CD4-positive, alpha-beta T cell (primary cell): ENCODE data around the gene SPECC1L. TPM values are rescaled to one million over a fixed set of nuclear protein-coding genes. Genes with fewer than 3 reads are reported as not detected.

ENCODE experiments used
- ATAC-seq: fragments of 200-7000 bp; cut with Tn5 transposase; one replicate; pipeline ENCODE4 v1.10.0; 2022; ENCODE audit warnings: mild to moderate bottlenecking; ENCODE audit not compliant: poor library complexity
- CTCF ChIA-PET: fragments of 350-600 bp; sonication (Branson Sonifier 250); formaldehyde crosslinking; loops from one replicate; lab custom pipeline; 2021; ENCODE audit warnings: antibody characterized with exemption, inconsistent platforms; lab: Charles Lee
- POLR2A ChIA-PET: fragments of 350-600 bp; sonication (Branson Sonifier 250); formaldehyde crosslinking; loops from one replicate; lab custom pipeline; 2021; ENCODE audit warnings: antibody characterized with exemption, inconsistent platforms; lab: Charles Lee
- DNase-seq, 14 experiments: peaks; one replicate each; pipeline ENCODE4 v3.0.0-alpha.2; 2013 to 2020; ENCODE audit warnings: mixed read lengths in 2 of 14
- H3K27ac ChIP-seq, 2 donors: one replicate each; pipeline versions ENCODE4 v1.5.1 to v1.7.0; 2013; ENCODE audit warnings: low read length in 2 of 2, low read depth in 1 of 2, mild to moderate bottlenecking in 1 of 2
- H3K27me3 ChIP-seq, 2 experiments: 1 replicate in 1 of 2; 2 replicates in 1 of 2; pipeline versions ENCODE4 v1.6.1 to v1.7.0; 2013; ENCODE audit warnings: low read length in 2 of 2, control low read depth in 1 of 2, mild to moderate bottlenecking in 1 of 2, moderate library complexity in 1 of 2; ENCODE audit not compliant: insufficient read depth in 2 of 2, control insufficient read depth in 1 of 2
- H3K36me3 ChIP-seq: one replicate; pipeline ENCODE4 v1.6.1; 2013; ENCODE audit warnings: low read length, control low read depth; ENCODE audit not compliant: insufficient read depth
- H3K4me1 ChIP-seq: one replicate; pipeline ENCODE4 v1.6.1; 2013; ENCODE audit warnings: low read length, control low read depth; ENCODE audit not compliant: insufficient read depth
- H3K4me3 ChIP-seq: one replicate; pipeline ENCODE4 v1.5.1; 2013; ENCODE audit warnings: mild to moderate bottlenecking, low read length, moderate library complexity
- H3K9me3 ChIP-seq, 2 experiments: 1 replicate in 1 of 2; 2 replicates in 1 of 2; pipeline versions ENCODE4 v1.6.1 to v1.7.0; 2013; ENCODE audit warnings: low read length in 2 of 2, mild to moderate bottlenecking in 2 of 2, control low read depth in 1 of 2, moderate library complexity in 1 of 2; ENCODE audit not compliant: control insufficient read depth in 1 of 2, insufficient read depth in 1 of 2
- H3K27ac Mint-ChIP-seq: one replicate; pipeline ENCODE4 v1.8.0; 2020; ENCODE audit warnings: mixed read lengths
- H3K27me3 Mint-ChIP-seq: one replicate; pipeline ENCODE4 v1.8.0; 2021; ENCODE audit warnings: mixed read lengths
- H3K36me3 Mint-ChIP-seq: one replicate; pipeline ENCODE4 v1.8.0; 2021; ENCODE audit warnings: low read depth, mixed read lengths
- H3K4me1 Mint-ChIP-seq: one replicate; pipeline ENCODE4 v1.8.0; 2021; ENCODE audit warnings: low read depth, mixed read lengths
- H3K4me3 Mint-ChIP-seq: one replicate; pipeline ENCODE4 v1.8.0; 2020; ENCODE audit warnings: mild to moderate bottlenecking, mixed read lengths
- H3K9me3 Mint-ChIP-seq: one replicate; pipeline ENCODE4 v1.8.0; 2020; ENCODE audit warnings: mixed read lengths
- intact Hi-C, 2 experiments: fragments of 100-400 bp; cut with DNase I in 1 of 2; cut with micrococcal nuclease in 1 of 2; formaldehyde crosslinking; loops; one replicate each; pipeline versions ENCODE4 v1.15.1 to v1.9.0; 2023 to 2025; cut with DNase I, micrococcal nuclease
- total RNA-seq, 174 experiments: library from RNA in 2 of 174; stranded (reverse) in 2 of 174; gene quantifications; one replicate each; pipeline ENCODE4 v1.2.3 and lab custom pipeline; 2021 to 2026
- TF ChIP-seq, protein P1 (sequence below): fragments of 200-600 bp; IDR thresholded peaks from one replicate; pipeline ENCODE4 v1.8.0; 2022; ENCODE audit warnings: antibody characterized with exemption, mild to moderate bottlenecking

SPECC1L gene
- total RNA-seq, 2 experiments from 2014 or later: 27.5 to 31.8 TPM

GRCh38 chr22:24433828-24434470, 163.3 kb downstream of the SPECC1L start:
- Mint-ChIP-seq H3K9me3 (no peaks in the 10 kb centered on the region), H3K27me3 (no peaks in the 10 kb centered on the region), H3K27ac (peak overlapping the region; percentile 92), H3K4me1 (peaks cover 93% of the 10 kb centered on the region), H3K4me3 (peak overlapping the region; percentile 82), H3K36me3 (peaks cover 45% of the 10 kb centered on the region)
- intact Hi-C loops: loop anchor here in 1 of 2 experiments (10.0 kb wide), 1 partner anchor 519 kb away; no protein-coding TSS in a partner anchor
- Histone ChIP-seq H3K4me1 (peaks cover 93% of the 10 kb centered on the region), H3K4me3 (no peak overlapping the region), H3K9me3 (no peaks in the 10 kb centered on the region), H3K27me3 (no peaks in the 10 kb centered on the region), H3K27ac (peak overlapping the region; percentile 66 to 98), H3K36me3 (peaks cover 47% of the 10 kb centered on the region)
- peak; percentile 43 for ATAC-seq
- DNase-seq: peak in 4 of 14 experiments; percentile 19 to 77 (median 54)
- ChIA-PET CTCF (interaction anchor here (2.5 kb wide), 1 partner anchor 10 kb away, joined by 17 read pairs; no protein-coding TSS in a partner anchor), POLR2A (interaction anchor here (1.6 to 2.4 kb wide), 3 partner anchors 11 to 20 kb away, joined by 4 to 14 read pairs (median 5); no protein-coding TSS in a partner anchor)
- TF ChIP-seq, protein P1, sequence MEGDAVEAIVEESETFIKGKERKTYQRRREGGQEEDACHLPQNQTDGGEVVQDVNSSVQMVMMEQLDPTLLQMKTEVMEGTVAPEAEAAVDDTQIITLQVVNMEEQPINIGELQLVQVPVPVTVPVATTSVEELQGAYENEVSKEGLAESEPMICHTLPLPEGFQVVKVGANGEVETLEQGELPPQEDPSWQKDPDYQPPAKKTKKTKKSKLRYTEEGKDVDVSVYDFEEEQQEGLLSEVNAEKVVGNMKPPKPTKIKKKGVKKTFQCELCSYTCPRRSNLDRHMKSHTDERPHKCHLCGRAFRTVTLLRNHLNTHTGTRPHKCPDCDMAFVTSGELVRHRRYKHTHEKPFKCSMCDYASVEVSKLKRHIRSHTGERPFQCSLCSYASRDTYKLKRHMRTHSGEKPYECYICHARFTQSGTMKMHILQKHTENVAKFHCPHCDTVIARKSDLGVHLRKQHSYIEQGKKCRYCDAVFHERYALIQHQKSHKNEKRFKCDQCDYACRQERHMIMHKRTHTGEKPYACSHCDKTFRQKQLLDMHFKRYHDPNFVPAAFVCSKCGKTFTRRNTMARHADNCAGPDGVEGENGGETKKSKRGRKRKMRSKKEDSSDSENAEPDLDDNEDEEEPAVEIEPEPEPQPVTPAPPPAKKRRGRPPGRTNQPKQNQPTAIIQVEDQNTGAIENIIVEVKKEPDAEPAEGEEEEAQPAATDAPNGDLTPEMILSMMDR: no peak

DNA sequence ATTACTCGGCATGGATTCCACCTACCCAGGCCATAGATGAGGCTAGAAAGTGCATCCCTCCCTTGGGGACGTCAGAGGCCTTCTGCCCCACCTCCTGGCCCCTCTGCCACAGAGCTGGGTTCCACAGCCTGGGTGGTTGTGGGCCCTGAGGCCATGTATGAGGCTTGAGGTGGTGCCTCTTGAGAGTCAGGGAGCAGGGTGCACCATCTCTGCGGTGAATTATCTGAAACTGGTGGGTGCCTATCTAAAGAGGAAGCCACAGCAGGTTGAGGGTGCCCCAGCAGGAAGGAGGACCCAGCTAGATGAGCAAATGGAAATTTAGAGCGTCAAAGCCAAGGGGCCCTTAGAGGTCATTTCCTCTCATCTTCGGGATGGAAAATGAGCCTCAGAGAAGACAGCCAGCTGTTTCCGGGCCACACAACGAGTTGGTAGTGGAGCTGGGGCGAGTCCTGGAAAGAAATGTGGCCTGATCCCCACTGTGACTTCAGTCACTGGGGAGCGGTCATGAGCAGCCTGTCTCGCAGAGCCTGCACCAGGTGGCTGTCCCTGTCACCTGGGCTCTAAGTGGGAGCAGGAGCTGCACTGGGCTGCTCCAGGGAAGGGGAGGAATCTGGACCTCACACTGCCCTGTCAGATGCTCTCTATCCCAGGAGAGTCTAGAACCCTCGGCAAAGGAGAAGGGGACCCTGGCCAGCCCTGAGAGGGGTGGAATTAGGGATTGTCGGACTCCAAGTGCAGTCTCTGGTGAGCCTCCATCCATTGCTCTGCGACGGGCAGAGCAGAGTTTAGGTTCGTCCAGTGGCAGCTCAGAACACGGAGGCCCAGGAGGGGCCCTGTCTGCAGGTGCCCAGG, 164.1 kb downstream of the SPECC1L start:
- DNase-seq: peak in 13 of 14 experiments; percentile 40 to 95 (median 61)
- intact Hi-C loops: loop anchor here in 1 of 2 experiments (10.0 kb wide), 1 partner anchor 520 kb away; no protein-coding TSS in a partner anchor
- ATAC-seq: peak; percentile 87
- TF ChIP-seq, protein P1: no peak
- CTCF ChIA-PET: interaction anchor here (2.5 kb wide), 1 partner anchor 11 kb away, joined by 17 read pairs; no protein-coding TSS in a partner anchor
- H3K4me1 ChIP-seq: peaks cover 91% of the 10 kb centered on the region
- POLR2A ChIA-PET: interaction anchor here (0.6 to 2.4 kb wide), 7 partner anchors 9 to 634 kb away, joined by 3 to 14 read pairs (median 3); no protein-coding TSS in a partner anchor
- H3K9me3 ChIP-seq: no peaks in the 10 kb centered on the region
- Mint-ChIP-seq H3K27ac (peak overlapping the region; percentile 92), H3K4me1 (peaks cover 91% of the 10 kb centered on the region), H3K36me3 (peaks cover 51% of the 10 kb centered on the region), H3K9me3 (no peaks in the 10 kb centered on the region), H3K4me3 (peak overlapping the region; percentile 82), H3K27me3 (no peaks in the 10 kb centered on the region)
- peaks cover 54% of the 10 kb centered on the region for H3K36me3 ChIP-seq
- H3K27me3 ChIP-seq: no peaks in the 10 kb centered on the region
- H3K4me3 ChIP-seq: peak overlapping the region; percentile 12
- peak overlapping the region; percentile 66 to 98 for H3K27ac ChIP-seq

DNA sequence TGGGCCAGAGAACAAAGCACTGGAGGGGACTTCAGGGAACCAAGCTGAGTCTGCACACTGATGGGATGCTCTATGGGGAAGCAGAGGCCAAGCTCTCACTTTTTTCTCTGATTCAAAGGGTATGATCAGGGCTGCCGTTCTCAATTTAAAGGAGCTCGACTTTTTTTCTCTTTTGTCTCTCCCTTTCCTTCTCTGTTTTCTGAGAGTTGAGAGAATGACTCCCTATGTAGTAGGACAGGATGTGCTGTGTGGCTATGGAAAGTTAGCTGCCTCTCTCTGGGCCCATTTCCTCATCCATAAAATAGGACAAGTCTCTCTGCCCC, 164.7 kb downstream of the SPECC1L start:
- H3K36me3 ChIP-seq: peaks cover 55% of the 10 kb centered on the region
- Mint-ChIP-seq H3K36me3 (peaks cover 57% of the 10 kb centered on the region), H3K27me3 (no peaks in the 10 kb centered on the region), H3K4me3 (peak overlapping the region; percentile 11), H3K9me3 (no peaks in the 10 kb centered on the region), H3K27ac (peak overlapping the region; percentile 92), H3K4me1 (peaks cover 87% of the 10 kb centered on the region)
- no peak for ATAC-seq
- peaks cover 88% of the 10 kb centered on the region for H3K4me1 ChIP-seq
- H3K4me3 ChIP-seq: no peak overlapping the region
- TF ChIP-seq, protein P1: no peak
- no peaks in the 10 kb centered on the region for H3K27me3 ChIP-seq
- no peak for DNase-seq
- peak overlapping the region; percentile 66 to 98 for H3K27ac ChIP-seq
- CTCF ChIA-PET: interaction anchor here (2.5 kb wide), 1 partner anchor 12 kb away, joined by 17 read pairs; no protein-coding TSS in a partner anchor
- no peaks in the 10 kb centered on the region for H3K9me3 ChIP-seq
- intact Hi-C loops: loop anchor here in 1 of 2 experiments (10.0 kb wide), 1 partner anchor 520 kb away; no protein-coding TSS in a partner anchor
- POLR2A ChIA-PET: interaction anchor here (0.7 to 2.4 kb wide), 7 partner anchors 9 to 616 kb away, joined by 3 to 14 read pairs (median 3); no protein-coding TSS in a partner anchor
